ENCODE data around the gene SCARF2. TPM values are rescaled to one million over a fixed set of nuclear protein-coding genes. Genes with fewer than 3 reads are reported as not detected.

The SCARF2 gene
- total RNA-seq, 6 experiments from 2014 or later: 65.1 to 92.3 (median 68.9) TPM

DNA sequence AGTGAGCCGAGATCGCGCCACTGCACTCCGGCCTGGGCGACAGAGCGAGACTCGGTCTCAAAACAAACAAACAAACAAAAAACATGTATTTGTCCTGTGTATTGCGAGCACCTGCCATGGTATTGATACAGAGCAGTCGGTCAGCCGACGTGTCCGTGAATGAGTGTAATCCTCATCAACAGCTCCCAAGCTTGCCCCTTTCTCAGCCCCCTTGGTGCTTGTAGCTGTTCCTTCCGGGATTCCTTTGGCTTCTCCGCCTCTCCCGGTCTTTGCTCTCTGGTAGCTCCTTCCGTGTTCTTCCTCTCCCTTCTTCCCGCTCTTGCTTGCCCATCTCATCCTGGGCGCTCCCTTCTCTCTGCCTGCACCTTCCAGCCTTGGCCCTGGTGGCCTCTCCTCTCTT is 32.7 kb downstream of the SCARF2 start:
- TF ChIP-seq, protein P1, sequence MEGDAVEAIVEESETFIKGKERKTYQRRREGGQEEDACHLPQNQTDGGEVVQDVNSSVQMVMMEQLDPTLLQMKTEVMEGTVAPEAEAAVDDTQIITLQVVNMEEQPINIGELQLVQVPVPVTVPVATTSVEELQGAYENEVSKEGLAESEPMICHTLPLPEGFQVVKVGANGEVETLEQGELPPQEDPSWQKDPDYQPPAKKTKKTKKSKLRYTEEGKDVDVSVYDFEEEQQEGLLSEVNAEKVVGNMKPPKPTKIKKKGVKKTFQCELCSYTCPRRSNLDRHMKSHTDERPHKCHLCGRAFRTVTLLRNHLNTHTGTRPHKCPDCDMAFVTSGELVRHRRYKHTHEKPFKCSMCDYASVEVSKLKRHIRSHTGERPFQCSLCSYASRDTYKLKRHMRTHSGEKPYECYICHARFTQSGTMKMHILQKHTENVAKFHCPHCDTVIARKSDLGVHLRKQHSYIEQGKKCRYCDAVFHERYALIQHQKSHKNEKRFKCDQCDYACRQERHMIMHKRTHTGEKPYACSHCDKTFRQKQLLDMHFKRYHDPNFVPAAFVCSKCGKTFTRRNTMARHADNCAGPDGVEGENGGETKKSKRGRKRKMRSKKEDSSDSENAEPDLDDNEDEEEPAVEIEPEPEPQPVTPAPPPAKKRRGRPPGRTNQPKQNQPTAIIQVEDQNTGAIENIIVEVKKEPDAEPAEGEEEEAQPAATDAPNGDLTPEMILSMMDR (IDR thresholded peaks at IDR 0.05): no peak
- Mint-ChIP-seq H3K4me3 (no peak overlapping the region), H3K36me3 (ENCODE audit: low read depth) (peaks cover 4% of the 10 kb centered on the region; the same call in 1 of the 2 replicates), H3K27me3 (ENCODE audit: insufficient read depth) (no peaks in the 10 kb centered on the region), H3K27ac (no peak overlapping the region), H3K9me3 (no peaks in the 10 kb centered on the region), H3K4me1 (ENCODE audit: low read depth) (no peaks in the 10 kb centered on the region)
- DNase-seq: no peak

GRCh38 chr22:20403779-20404140 is 33.9 kb downstream of the SCARF2 start:
- no peaks in the 10 kb centered on the region for H3K4me1 Mint-ChIP-seq (ENCODE audit: low read depth)
- no peak for DNase-seq
- no peaks in the 10 kb centered on the region for H3K27me3 Mint-ChIP-seq (ENCODE audit: insufficient read depth)
- no peaks in the 10 kb centered on the region for H3K9me3 Mint-ChIP-seq
- TF ChIP-seq, protein P1 (IDR thresholded peaks at IDR 0.05): no peak
- H3K27ac Mint-ChIP-seq: no peak overlapping the region
- no peak overlapping the region for H3K4me3 Mint-ChIP-seq
- H3K36me3 Mint-ChIP-seq (ENCODE audit: low read depth): peaks cover 4% of the 10 kb centered on the region; the same call in 1 of the 2 replicates

- Mint-ChIP-seq H3K4me1 (ENCODE audit: low read depth) (no peaks in the 10 kb centered on the region), H3K9me3 (no peaks in the 10 kb centered on the region), H3K4me3 (no peak overlapping the region), H3K36me3 (ENCODE audit: low read depth) (peaks cover 4% of the 10 kb centered on the region; the same call in 1 of the 2 replicates), H3K27ac (no peak overlapping the region), H3K27me3 (ENCODE audit: insufficient read depth) (no peaks in the 10 kb centered on the region)
- TF ChIP-seq, protein P1 (IDR thresholded peaks at IDR 0.05): no peak
- DNase-seq: no peak
Observed at GRCh38 chr22:20402960-20403778, 34.5 kb downstream of the SCARF2 start.

DNA sequence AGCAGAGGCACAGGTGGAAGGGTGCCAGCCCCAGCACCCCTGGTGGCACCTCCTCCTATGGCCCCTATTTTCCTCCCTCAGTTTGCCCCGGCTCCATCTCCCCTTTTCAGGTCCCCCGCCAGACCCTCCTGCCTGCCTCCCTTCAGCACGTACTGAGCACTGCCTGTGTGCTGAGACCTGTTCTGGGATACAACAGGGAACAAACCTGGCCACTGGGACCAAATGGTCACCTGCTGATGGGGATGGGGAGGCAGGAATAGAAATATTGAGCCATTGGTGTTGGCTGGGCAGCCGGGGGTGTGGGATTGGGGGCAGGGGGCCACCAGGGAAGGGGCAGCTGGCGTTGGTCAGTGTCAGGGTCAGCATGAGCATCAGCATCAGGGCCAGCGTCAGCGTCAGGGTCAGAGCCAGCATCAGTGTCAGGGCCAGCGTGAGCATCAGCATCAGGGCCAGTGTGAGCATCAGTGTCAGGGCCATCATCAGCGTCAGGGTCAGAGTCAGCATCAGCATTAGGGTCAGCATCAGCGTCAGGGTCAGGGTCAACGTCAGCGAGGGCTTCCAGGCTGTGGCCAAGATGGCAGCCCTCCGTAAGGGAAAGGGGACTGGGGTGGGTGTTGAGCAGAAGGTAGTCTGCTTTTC is 36.1 kb downstream of the SCARF2 start:
- TF ChIP-seq, protein P1 (IDR thresholded peaks at IDR 0.05): no peak
- Mint-ChIP-seq H3K36me3 (ENCODE audit: low read depth) (peaks cover 3% of the 10 kb centered on the region; the same call in 1 of the 2 replicates), H3K4me3 (no peak overlapping the region), H3K4me1 (ENCODE audit: low read depth) (no peaks in the 10 kb centered on the region), H3K27me3 (ENCODE audit: insufficient read depth) (no peaks in the 10 kb centered on the region), H3K27ac (no peak overlapping the region), H3K9me3 (no peaks in the 10 kb centered on the region)
- no peak for DNase-seq

DNA sequence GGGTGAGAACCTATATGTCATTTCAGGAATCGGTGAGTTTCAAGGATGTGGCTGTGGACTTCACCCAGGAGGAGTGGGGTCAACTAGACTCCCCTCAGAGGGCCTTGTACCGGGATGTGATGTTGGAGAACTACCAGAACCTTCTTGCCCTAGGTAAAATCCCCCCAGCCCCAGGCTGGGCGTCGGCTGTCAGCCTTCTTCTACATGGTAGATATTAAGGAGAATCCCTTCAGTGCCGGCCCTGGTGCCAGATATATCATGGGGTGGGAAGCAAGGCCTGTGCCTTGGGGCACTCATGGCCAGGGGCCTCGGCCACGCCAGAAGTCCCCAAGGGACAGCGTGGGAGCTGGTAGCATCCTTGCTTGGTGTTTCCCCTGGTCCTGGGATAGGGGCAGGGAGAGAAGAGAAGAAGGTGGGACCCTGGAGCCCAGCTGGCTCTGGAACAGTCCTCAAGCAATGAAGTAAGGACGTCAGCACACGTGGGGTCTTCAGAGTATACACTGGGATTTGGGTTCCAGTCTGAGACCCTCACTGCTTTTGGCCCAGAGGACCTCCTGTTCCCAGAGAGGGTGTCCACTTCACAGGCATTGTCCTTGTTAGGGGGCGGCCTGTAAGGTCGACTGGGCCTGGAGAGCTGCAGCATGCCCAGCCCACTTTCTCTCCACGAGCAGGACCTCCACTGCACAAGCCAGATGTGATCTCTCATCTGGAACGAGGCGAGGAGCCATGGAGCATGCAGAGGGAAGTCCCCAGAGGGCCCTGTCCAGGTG is 36.8 kb downstream of the SCARF2 start:
- TF ChIP-seq, protein P1 (IDR thresholded peaks at IDR 0.05): no peak
- no peak for DNase-seq
- Mint-ChIP-seq H3K4me1 (ENCODE audit: low read depth) (no peaks in the 10 kb centered on the region), H3K4me3 (no peak overlapping the region), H3K27ac (no peak overlapping the region), H3K36me3 (ENCODE audit: low read depth) (no peaks in the 10 kb centered on the region; the same call in 1 of the 2 replicates), H3K9me3 (no peaks in the 10 kb centered on the region), H3K27me3 (ENCODE audit: insufficient read depth) (no peaks in the 10 kb centered on the region)
